NT2/D1 (cell line): ENCODE data around the gene MGAT4A.

ENCODE experiments used
- YY1 ChIP-seq: IDR thresholded peaks from 2 replicates; pipeline ENCODE4 v1.6.1; 2011; ENCODE audit not compliant: insufficient read length, insufficient read depth
- ZNF274 ChIP-seq: IDR thresholded peaks from 2 replicates; pipeline ENCODE4 v1.6.1; 2011; ENCODE audit warnings: mild to moderate bottlenecking, low read depth, low read length

GRCh38 chr2:98759827-98760625, 29.1 kb upstream of the MGAT4A start:
- no peak for TF ChIP-seq ZNF274
- no peak for TF ChIP-seq YY1
